ENCODE data around the gene KRT14. TPM values are rescaled to one million over a fixed set of nuclear protein-coding genes. Genes with fewer than 3 reads are reported as not detected.
"Not testable (repeated sequence)": the region's sequence is repeated elsewhere in the genome, so short reads cannot be mapped to it uniquely, and the experiment has no call there.

KRT14 gene
- total RNA-seq, 3 donors from 2014 or later = 0.67 TPM; not detected in 2

DNA sequence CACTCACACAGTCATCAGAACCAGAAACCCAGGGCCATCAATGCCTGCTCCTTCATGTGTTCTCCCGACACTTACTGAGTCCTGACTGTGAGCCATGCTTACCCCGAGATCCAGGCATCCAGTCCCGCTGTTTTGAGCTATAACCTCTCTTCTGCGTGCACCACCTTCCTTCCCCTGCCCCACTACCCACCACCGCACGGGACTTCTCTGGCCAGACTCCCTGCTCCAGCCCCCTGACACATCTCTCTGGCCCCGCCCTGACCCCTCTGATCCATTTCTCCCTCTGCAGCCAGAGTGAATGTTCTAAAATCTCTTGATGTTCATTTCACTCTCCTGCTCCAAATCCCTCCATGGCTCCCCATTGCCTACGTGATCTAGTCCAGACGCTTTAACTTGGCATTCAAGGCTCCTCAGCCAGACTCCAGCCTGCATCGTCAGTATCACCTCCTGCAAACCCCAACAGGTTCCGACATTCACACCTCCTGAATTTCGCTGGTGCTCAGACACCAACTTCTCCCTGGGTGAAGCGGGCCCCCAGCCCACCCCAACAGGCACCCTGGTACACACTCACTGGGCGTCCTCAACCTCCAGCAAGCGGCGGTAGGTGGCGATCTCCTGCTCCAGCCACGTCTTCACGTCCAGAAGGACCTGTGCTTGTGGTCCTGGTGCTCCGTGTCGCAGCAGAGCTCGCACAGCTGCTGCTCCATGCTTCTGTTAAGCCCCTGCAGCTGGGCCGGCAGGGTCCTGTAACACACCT, 40.8 kb upstream of the KRT14 start:
- Histone ChIP-seq H3K9me3 (no peaks in the 10 kb centered on the region), H3K36me3 (ENCODE audit: low read depth) (no peaks in the 10 kb centered on the region), H3K4me3 (no peak overlapping the region), H3K4me1 (ENCODE audit: low read depth) (no peaks in the 10 kb centered on the region)
- ATAC-seq (no peak), DNase-seq (no peak)
- intact Hi-C loops (cut with DNase I, micrococcal nuclease) = no loop called here
- TF ChIP-seq, protein P1, sequence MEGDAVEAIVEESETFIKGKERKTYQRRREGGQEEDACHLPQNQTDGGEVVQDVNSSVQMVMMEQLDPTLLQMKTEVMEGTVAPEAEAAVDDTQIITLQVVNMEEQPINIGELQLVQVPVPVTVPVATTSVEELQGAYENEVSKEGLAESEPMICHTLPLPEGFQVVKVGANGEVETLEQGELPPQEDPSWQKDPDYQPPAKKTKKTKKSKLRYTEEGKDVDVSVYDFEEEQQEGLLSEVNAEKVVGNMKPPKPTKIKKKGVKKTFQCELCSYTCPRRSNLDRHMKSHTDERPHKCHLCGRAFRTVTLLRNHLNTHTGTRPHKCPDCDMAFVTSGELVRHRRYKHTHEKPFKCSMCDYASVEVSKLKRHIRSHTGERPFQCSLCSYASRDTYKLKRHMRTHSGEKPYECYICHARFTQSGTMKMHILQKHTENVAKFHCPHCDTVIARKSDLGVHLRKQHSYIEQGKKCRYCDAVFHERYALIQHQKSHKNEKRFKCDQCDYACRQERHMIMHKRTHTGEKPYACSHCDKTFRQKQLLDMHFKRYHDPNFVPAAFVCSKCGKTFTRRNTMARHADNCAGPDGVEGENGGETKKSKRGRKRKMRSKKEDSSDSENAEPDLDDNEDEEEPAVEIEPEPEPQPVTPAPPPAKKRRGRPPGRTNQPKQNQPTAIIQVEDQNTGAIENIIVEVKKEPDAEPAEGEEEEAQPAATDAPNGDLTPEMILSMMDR (IDR thresholded peaks at IDR 0.05) = no peak

DNA sequence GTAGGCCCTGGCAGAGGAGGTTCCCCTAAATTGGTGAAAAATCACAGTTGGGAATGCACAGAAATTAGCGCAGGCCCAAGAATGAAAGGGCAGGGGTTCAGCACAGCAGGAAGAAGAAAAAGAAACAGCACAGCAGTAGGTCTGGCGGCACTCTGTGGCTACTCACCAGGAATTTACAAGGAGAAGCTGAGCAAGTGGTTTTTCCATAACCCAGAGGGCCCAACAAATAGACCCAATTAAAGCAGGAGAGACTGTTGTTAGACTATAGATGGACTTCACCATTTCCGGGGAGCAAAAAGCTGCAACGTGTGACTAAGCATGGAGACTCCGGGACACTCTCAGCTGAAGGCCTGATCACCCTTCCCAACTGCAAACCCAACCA, 40.2 kb upstream of the KRT14 start:
- H3K4me1 ChIP-seq (ENCODE audit: low read depth); DNase-seq; H3K9me3 ChIP-seq; H3K36me3 ChIP-seq (ENCODE audit: low read depth); intact Hi-C loops (cut with DNase I, micrococcal nuclease); ATAC-seq; H3K4me3 ChIP-seq: not testable (repeated sequence)

DNA sequence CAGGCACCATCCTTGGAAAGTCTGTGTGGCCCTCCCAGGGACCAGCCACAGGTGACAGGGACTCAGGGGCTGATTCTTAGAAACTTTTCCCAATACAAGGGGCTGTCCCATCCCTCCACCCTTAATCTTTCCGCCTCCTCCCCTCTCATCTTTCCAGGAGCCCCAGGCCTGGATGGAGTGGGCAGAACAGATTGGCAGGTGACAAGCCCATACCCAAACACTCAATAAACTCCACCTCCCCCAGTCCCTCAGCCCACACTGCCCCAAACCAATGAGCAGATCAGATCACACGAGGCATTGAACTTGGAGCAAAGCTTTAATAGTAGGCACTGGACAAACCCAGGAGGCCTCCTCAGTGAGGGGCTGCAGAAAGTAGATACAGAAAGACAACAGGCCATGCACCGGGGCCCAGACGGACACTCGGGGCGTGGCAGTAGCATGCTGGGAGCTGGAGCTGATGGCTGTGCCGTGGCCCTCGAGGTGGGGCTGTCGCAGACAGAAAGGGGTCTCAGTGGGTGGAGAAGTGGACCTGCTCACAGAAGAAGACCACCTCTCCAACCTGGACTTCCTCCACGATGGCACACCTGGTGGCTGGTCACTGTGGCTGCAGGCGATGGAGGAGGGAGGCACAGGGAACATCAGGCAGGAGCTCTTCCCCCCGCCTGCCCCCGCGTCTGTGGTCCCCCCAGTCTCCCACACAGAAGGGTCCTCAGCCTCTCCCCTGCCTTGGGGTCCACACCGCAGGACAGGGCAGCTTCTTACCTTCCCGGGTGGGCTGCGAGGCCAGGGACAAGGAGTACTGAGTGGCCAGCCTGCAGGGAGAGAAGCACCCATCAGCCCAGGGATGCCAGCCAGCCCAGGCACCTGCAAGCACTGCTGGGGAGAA, 39.6 kb upstream of the KRT14 start:
- intact Hi-C loops (cut with DNase I, micrococcal nuclease); H3K9me3 ChIP-seq; H3K4me3 ChIP-seq; H3K36me3 ChIP-seq (ENCODE audit: low read depth); ATAC-seq; H3K4me1 ChIP-seq (ENCODE audit: low read depth): not testable (repeated sequence)
- DNase-seq = peak in 1 of 3 donors; percentile 7

DNA sequence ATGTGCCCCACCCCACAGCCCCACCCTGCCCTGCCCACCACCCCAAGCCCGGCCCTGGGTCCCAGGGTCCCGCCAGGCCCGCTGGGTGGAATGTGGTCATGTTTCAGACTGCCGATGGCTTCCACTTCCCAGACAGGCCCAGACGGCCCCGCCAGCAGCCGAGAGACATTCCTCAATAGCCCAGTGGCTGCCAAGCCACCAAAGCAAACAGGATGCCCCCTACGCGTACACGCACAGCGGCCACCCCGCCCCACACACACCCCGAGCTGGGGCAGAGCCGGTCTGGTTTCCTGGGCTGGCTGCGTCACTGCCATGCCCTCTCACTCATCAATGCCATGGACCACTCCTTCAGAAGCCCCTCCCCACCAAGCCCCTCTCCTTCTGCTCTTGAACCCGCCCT, 38.9 kb upstream of the KRT14 start:
- no peaks in the 10 kb centered on the region for H3K4me1 ChIP-seq (ENCODE audit: low read depth)
- ATAC-seq (no peak), DNase-seq (peak in 1 of 3 donors; percentile 14)
- no peaks in the 10 kb centered on the region for H3K36me3 ChIP-seq (ENCODE audit: low read depth)
- intact Hi-C loops (cut with DNase I, micrococcal nuclease) = no loop called here
- no peak overlapping the region for H3K4me3 ChIP-seq
- no peaks in the 10 kb centered on the region for H3K9me3 ChIP-seq
- TF ChIP-seq, protein P1 (IDR thresholded peaks at IDR 0.05) = no peak

DNA sequence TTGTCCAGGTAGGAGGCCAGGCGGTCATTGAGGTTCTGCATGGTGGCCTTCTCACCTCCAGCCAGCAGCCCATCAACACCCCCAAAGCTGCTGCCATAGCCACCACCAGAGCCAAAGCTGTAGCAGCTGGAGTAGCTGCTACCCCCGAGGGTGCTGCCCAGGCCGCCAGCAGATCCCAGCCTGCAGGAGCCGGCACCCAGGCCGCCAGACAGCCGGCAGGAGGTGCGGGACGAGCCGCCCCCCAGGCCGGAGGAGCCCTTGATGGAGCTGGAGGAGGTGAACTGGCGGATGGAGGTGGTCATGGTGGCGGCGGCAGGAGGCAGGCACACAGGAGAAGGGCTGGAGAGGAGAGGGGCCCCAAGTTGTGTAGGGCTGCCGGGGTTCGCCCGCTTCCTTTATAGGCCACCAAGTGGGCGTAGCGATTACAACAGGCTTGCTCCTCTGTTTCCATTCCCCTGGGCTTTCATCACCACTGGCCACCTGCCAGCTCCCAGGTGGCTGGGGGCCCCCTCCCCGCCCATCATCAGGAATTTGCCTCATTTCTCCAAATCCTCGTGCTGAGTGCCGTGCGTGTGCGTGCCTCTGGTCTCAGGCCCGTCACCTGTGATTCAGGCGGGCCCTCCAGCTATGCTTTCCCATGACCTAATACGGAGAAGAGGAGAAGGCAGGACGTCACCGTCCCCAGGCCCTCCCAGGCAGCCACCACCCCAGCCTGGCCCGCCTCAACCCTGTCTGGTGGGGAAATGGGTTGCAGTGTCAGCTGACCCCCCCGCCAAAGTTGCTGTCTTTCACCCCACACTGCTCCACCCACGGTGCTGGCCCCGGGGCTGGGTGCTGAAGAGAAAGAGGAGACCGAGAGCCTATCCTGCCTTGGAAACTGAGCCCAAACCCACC, 37.8 kb upstream of the KRT14 start, which contains the start of gene KRT17:
KRT17 (minus strand) TSS at position 368 of the 894 bp plus-strand sequence; CDS start at position 302, 66 bp downstream.
- Histone ChIP-seq H3K36me3 (ENCODE audit: low read depth) (no peaks in the 10 kb centered on the region), H3K9me3 (no peaks in the 10 kb centered on the region), H3K4me3 (no peak within 1 kb of the TSS), H3K4me1 (ENCODE audit: low read depth) (no peaks in the 10 kb centered on the region)
- DNase-seq (peak in 1 of 3 donors; percentile 15), ATAC-seq (no peak)
- TF ChIP-seq, protein P1 (IDR thresholded peaks at IDR 0.05) = no peak
- intact Hi-C loops (cut with DNase I, micrococcal nuclease) = no loop called here

DNA sequence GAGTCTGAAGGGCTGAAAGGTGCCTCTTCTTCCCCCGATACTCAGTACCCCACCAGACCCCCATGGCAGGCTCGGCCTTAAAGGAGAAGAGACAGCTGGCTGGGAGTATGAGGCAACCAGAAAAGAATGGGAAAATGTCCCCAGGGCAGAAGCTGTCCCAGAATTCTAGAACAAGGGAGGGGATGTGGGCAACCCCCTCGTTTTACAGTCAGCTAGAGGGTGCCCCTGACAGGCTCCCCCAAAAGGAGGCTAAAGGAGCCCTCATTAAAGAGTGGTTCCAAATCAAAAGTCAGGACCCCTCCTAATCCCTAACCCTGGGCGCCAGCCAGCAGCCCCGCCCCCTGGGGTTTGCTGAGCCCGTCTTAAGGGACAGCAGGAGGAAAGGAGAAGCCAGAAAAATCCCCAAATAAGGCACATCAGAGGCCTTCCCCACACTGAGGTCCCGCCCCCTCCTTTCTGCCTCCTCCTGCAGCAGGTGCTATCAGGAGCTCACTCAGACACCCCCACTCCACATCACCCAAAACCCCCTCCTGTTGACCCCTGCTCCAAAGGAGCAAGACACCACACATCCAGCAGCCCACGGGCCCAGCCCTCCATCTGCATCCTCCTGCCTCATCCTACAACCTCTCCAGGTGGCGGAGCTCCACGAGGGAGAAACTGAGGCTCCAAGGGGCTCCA, 36.6 kb upstream of the KRT14 start:
- intact Hi-C loops (cut with DNase I, micrococcal nuclease); ATAC-seq; H3K4me3 ChIP-seq; H3K4me1 ChIP-seq (ENCODE audit: low read depth); H3K9me3 ChIP-seq; H3K36me3 ChIP-seq (ENCODE audit: low read depth): not testable (repeated sequence)
- DNase-seq = peak in 1 of 3 donors; percentile 16

DNA sequence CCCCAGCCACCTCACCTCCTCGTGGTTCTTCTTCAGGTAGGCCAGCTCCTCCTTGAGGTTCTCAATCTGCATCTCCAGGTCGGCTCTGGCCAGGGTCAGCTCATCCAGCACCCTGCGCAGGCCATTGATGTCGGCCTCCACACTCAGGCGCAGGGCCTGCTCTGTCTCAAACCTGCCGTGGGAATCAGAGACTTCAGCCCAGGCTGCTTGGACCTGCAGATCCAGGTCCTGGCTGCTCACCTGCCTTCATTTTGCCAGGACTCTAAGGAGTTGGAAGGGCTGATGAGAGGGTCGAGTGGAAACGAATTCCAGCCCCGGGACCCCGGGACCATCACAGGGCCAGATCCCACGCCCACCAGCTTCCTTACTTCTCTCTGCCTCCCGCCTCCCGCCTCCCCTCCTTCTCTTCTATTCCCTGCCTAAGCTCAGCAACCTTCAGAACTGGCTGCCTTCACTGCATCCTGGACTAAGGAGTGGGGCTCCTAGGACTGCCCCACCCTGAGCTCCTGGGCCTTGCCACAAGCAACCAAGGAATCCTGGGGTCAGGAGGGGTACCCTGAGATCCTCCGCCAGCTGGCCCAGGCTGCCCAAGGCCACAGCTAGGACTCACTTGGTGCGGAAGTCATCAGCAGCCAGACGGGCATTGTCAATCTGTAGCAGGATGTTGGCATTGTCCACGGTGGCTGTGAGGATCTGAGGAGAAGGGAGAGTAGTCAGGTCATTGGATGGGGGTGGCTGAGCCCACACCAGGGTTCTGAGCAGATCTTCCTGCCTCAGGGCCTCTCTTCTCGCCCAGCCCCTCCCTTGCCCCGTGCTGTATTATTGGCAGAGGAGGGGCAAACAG, 35.9 kb upstream of the KRT14 start:
- intact Hi-C loops (cut with DNase I, micrococcal nuclease); H3K4me3 ChIP-seq; H3K9me3 ChIP-seq; ATAC-seq; H3K36me3 ChIP-seq (ENCODE audit: low read depth); H3K4me1 ChIP-seq (ENCODE audit: low read depth): not testable (repeated sequence)
- DNase-seq = peak in 1 of 3 donors; percentile 17
